HepG2 (cell line): ENCODE results near the gene SYS1. TPM values are rescaled to one million over a fixed set of nuclear protein-coding genes. Genes with fewer than 3 reads are reported as not detected.

ENCODE experiments used
- ATF7-NPFF ChIP-seq: sonication (generic); formaldehyde crosslinking; IDR thresholded peaks from 2 replicates; pipeline ENCODE4 v1.8.1; 2023; ENCODE audit warnings: mild to moderate bottlenecking, low read depth, missing genetic modification reagents, moderate library complexity
- MTF1 ChIP-seq: sonication (generic); formaldehyde crosslinking; IDR thresholded peaks from 2 replicates; pipeline ENCODE4 v1.5.0; 2020; ENCODE audit warnings: missing genetic modification reagents
- SMAD3 ChIP-seq: sonication (generic); formaldehyde crosslinking; IDR thresholded peaks from 2 replicates; pipeline ENCODE4 v1.4.0; 2020; ENCODE audit warnings: missing genetic modification reagents
- STAT6 ChIP-seq: sonication (generic); formaldehyde crosslinking; IDR thresholded peaks from 2 replicates; pipeline ENCODE4 v1.4.0; 2020; ENCODE audit warnings: missing genetic modification reagents, mild to moderate bottlenecking, borderline replicate concordance
- TIGD3 ChIP-seq: sonication (generic); formaldehyde crosslinking; IDR thresholded peaks from 2 replicates; pipeline ENCODE4 v1.5.1; 2020; ENCODE audit warnings: mild to moderate bottlenecking, missing genetic modification reagents, borderline replicate concordance
- ZBTB20 ChIP-seq: sonication (generic); formaldehyde crosslinking; IDR thresholded peaks from 2 replicates; pipeline ENCODE4 v1.8.1; 2023; ENCODE audit warnings: missing genetic modification reagents, low read depth, mild to moderate bottlenecking, borderline replicate concordance
- ZNF264 ChIP-seq: sonication (generic); formaldehyde crosslinking; IDR thresholded peaks from 2 replicates; pipeline ENCODE4 v1.4.0; 2020; ENCODE audit warnings: missing genetic modification reagents
- ZNF512 ChIP-seq: sonication (generic); formaldehyde crosslinking; IDR thresholded peaks from 2 replicates; pipeline ENCODE4 v1.4.0; 2020; ENCODE audit warnings: mild to moderate bottlenecking, missing genetic modification reagents
- ZNF572 ChIP-seq: sonication (generic); formaldehyde crosslinking; IDR thresholded peaks from 2 replicates; pipeline ENCODE4 v1.5.1; 2020; ENCODE audit warnings: mild to moderate bottlenecking, missing genetic modification reagents
- ZNF615 ChIP-seq: sonication (generic); formaldehyde crosslinking; IDR thresholded peaks from 2 replicates; pipeline ENCODE4 v1.5.0; 2020; ENCODE audit warnings: mild to moderate bottlenecking, missing genetic modification reagents, borderline replicate concordance
- ZNF772 ChIP-seq: sonication (generic); formaldehyde crosslinking; IDR thresholded peaks from 2 replicates; pipeline ENCODE4 v1.5.0; 2020; ENCODE audit warnings: mild to moderate bottlenecking, missing genetic modification reagents
- ZNF891 ChIP-seq: sonication (generic); formaldehyde crosslinking; IDR thresholded peaks from 2 replicates; pipeline ENCODE4 v1.5.0; 2020; ENCODE audit warnings: mild to moderate bottlenecking, missing genetic modification reagents
- polyA plus RNA-seq, 8 experiments: library from polyadenylated mRNA; depleted of rRNA in 3 of 8; stranded (reverse) in 7 of 8; unstranded in 1 of 8; fragments of >200 nt; fragmentation: Illumina TruSeq in 4 of 8; extraction: Trizol in 4 of 8; gene quantifications; 2 replicates each; pipeline versions ENCODE4 v1.2.1 to v1.2.3, GENCODE V29; 2011 to 2016; ENCODE audit warnings: low read depth in 4 of 8, missing spikeins in 1 of 8, mixed read lengths in 1 of 8; ENCODE audit not compliant: insufficient read depth in 1 of 8
- total RNA-seq, 5 experiments: library from RNA; depleted of rRNA; stranded (reverse); fragments of >200 nt; fragmentation: Illumina TruSeq; extraction: Trizol; gene quantifications; 2 replicates each; pipeline ENCODE4 v1.2.3, GENCODE V29; 2016; ENCODE audit warnings: low read depth in 1 of 5
- TF ChIP-seq, protein P1 (sequence below): sonication (generic); formaldehyde crosslinking; IDR thresholded peaks from 2 replicates; pipeline ENCODE4 v1.4.0; 2020; ENCODE audit warnings: missing genetic modification reagents; ENCODE audit errors: not compliant biosample characterization
- TF ChIP-seq, protein P2 (sequence below): IDR thresholded peaks from 2 replicates; pipeline ENCODE4 v1.4.0; 2020; ENCODE audit warnings: mild to moderate bottlenecking, missing genetic modification reagents
- TF ChIP-seq, protein P3 (sequence below): sonication (generic); formaldehyde crosslinking; IDR thresholded peaks from 2 replicates; pipeline ENCODE4 v1.8.1; 2023; ENCODE audit warnings: mild to moderate bottlenecking, moderate library complexity, missing genetic modification reagents

Gene SYS1
- total and polyA plus RNA-seq, 2 of the 13 experiments (the other 11 are each of a cell fraction or from before 2014, with no cell fraction given), result 38.3 to 65.6 TPM

- TF ChIP-seq ZNF512 (CRISPR knock-in tag), result no peak
- peak; percentile 22; the same call in 1 of the 2 replicates for TF ChIP-seq STAT6
- TF ChIP-seq ZNF891 (CRISPR knock-in tag), result peak; percentile 33; the same call in 1 of the 2 replicates
- no peak; the same call in 1 of the 2 replicates for TF ChIP-seq ZNF615
- 0 out of 2 replicates have a peak, but pooled peaks have one; percentile 22 for TF ChIP-seq SMAD3 (CRISPR knock-in tag)
- TF ChIP-seq MTF1 (CRISPR knock-in tag), result no peak
- peak; percentile 76; the same call in 1 of the 2 replicates for TF ChIP-seq ZNF264 (CRISPR knock-in tag)
- TF ChIP-seq, protein P1, sequence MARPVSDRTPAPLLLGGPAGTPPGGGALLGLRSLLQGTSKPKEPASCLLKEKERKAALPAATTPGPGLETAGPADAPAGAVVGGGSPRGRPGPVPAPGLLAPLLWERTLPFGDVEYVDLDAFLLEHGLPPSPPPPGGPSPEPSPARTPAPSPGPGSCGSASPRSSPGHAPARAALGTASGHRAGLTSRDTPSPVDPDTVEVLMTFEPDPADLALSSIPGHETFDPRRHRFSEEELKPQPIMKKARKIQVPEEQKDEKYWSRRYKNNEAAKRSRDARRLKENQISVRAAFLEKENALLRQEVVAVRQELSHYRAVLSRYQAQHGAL, result no peak
- peak; percentile 80; the same call in 1 of the 2 replicates for TF ChIP-seq ZNF572 (CRISPR knock-in tag)
- peak; percentile 80; the same call in 1 of the 2 replicates for TF ChIP-seq ZBTB20 (CRISPR knock-in tag)
- TF ChIP-seq, protein P2, sequence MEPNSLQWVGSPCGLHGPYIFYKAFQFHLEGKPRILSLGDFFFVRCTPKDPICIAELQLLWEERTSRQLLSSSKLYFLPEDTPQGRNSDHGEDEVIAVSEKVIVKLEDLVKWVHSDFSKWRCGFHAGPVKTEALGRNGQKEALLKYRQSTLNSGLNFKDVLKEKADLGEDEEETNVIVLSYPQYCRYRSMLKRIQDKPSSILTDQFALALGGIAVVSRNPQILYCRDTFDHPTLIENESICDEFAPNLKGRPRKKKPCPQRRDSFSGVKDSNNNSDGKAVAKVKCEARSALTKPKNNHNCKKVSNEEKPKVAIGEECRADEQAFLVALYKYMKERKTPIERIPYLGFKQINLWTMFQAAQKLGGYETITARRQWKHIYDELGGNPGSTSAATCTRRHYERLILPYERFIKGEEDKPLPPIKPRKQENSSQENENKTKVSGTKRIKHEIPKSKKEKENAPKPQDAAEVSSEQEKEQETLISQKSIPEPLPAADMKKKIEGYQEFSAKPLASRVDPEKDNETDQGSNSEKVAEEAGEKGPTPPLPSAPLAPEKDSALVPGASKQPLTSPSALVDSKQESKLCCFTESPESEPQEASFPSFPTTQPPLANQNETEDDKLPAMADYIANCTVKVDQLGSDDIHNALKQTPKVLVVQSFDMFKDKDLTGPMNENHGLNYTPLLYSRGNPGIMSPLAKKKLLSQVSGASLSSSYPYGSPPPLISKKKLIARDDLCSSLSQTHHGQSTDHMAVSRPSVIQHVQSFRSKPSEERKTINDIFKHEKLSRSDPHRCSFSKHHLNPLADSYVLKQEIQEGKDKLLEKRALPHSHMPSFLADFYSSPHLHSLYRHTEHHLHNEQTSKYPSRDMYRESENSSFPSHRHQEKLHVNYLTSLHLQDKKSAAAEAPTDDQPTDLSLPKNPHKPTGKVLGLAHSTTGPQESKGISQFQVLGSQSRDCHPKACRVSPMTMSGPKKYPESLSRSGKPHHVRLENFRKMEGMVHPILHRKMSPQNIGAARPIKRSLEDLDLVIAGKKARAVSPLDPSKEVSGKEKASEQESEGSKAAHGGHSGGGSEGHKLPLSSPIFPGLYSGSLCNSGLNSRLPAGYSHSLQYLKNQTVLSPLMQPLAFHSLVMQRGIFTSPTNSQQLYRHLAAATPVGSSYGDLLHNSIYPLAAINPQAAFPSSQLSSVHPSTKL (CRISPR knock-in tag), result peak; percentile 67
- TF ChIP-seq ZNF772 (CRISPR knock-in tag), result no peak
- no peak for TF ChIP-seq ATF7-NPFF (CRISPR knock-in tag)
- TF ChIP-seq, protein P3, sequence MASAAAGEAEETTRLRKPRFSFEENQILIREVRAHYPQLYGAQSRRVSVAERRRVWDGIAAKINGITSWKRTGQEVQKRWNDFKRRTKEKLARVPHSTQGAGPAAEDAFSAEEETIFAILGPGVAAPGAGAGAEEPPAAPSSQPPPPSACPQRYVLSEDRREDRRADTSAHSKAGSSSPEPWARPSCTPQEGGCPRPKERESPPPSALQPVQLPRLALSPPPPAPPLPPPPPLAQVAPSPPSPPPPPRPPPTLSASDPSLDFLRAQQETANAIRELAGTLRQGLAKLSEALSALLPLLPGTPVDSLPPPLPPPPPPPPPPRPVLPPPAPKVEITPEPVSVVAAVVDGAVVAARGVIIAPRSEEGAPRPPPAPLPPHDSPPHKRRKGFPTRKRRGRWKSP (CRISPR knock-in tag), result peak; percentile 92
- 0 out of 2 replicates have a peak, but pooled peaks have one; percentile 85 for TF ChIP-seq TIGD3 (CRISPR knock-in tag)
Observed at GRCh38 chr20:45344168-45344860, 18.6 kb upstream of the SYS1 start (continued).
